ENCODE measurements around the gene CYP2A13.
"Not testable (repeated sequence)": the region's sequence is repeated elsewhere in the genome, so short reads cannot be mapped to it uniquely, and the experiment has no call there.

The CYP2A13 gene

GRCh38 chr19:41120929-41121911 is 33.0 kb downstream of the CYP2A13 start:
- DNase-seq (ENCODE audit: low read depth in 3 of 3) = not testable (repeated sequence)

GRCh38 chr19:41122846-41123245 is 34.6 kb downstream of the CYP2A13 start:
- not testable (repeated sequence) for DNase-seq (ENCODE audit: low read depth in 3 of 3)

DNA sequence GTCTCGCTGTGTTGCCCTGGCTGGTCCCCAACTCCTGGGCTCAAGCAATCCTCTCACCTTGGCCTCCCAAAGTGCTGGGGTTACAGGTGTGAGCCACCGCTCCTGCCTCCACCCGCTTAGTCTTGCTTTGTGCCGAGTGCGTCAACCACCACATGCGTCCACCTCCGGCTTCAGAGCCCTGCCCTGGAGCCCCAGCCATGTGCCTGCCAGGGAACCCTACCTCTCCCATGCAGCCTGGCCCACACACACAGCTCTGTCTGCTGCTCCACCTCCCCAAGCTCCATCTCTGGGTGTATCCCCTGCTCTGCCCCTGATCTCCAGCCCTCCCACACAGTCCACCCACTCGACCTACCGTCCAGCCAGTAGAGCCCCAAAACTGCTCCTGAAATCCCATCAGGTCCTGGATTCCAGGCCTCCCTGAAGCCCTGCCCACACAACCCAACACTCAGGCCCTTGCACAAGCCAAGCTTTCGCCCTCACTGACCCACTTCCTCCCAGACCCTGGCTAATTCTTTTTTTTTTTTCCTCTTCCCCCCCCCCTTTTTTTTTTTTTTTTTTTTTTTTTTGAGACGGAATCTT is 35.6 kb downstream of the CYP2A13 start:
- DNase-seq (ENCODE audit: low read depth in 3 of 3) = no peak

DNA sequence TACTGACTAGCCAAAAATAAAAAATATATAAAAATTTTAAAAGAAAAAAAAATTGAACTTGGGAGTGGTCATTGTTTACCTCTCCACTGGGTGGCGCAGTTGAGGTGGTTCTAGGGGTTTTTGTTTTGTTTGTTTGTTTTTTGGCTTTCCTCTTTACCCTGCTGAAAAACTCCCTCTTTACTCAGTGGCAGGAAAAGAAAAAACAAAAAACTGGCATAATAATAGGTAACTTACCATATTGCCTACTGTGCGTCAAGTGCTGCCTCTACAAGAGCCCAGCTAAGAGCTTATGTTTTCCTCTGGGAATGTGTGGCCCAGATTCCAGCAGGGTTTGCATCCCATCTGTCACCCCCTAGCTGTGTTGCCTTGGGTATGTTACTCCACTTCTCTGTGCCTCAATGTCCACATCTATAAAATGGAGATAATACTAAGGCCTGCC is 38.5 kb downstream of the CYP2A13 start:
- DNase-seq (ENCODE audit: low read depth in 3 of 3) = not testable (repeated sequence)

GRCh38 chr19:41127362-41127761 is 39.1 kb downstream of the CYP2A13 start:
- not testable (repeated sequence) for DNase-seq (ENCODE audit: low read depth in 3 of 3)

GRCh38 chr19:41127801-41128300 is 39.6 kb downstream of the CYP2A13 start:
- peak; percentile 27 to 84 (median 58) for DNase-seq (ENCODE audit: low read depth in 3 of 3)

DNA sequence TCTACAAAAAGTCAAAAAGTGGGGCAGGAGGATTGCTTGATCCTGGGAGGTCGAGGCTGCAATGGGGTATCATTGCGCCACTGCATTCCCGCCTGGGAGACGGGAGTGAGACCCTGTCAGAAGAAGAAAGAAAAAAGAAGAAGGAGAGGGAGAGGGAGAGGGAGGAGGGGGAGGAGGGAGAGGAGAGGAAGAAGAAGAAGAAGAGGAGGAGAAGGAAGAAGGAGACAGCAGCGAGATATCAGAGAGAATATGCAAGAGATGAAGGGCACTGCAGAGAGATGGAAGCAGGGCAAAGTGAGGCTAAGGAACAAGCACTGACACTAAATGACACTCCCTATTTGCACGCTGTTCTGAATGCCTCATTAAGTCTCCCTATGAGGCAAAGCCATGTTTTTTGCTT is 40.4 kb downstream of the CYP2A13 start:
- DNase-seq (ENCODE audit: low read depth in 3 of 3) = no peak

DNA sequence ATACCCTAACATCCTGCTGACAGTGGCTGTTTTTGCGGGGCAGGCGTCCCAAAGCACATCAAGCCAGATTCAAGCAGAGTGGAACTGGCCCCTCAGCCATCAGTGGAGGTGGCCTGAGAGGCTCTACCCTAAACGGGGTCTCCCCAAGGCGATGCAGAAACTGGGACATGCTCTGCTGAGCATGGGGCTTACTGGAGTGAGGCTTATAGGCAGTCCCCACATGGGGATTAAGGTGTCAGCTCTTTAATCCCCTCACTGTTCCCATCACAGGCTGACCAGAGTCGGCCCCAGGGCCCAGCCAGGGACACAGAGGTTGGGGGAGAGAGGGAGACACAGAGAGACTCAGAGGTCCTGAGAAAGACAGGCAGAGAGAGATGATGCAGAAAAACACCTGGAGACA is 42.9 kb downstream of the CYP2A13 start:
- DNase-seq (ENCODE audit: low read depth in 3 of 3) = no peak

DNA sequence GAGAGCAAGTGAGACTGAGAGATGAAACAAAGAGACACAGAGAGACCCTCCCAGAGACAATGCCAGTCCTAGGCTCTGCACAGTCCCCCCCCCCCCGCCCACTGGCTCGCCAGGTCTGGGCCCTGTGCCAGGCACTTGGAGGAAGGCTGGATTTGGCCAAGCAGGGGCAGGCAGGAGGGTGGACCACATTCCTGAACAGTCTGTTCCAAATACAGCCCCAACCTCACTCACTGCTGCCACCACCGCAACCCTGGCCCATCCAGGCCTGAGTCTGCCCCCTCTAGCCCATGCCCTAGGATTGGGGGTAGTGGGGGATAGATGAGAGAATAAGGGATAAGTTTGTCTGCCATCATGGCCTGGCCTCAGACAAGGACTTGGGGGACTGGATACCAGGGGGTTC is 45.0 kb downstream of the CYP2A13 start:
- no peak for DNase-seq (ENCODE audit: low read depth in 3 of 3)

DNA sequence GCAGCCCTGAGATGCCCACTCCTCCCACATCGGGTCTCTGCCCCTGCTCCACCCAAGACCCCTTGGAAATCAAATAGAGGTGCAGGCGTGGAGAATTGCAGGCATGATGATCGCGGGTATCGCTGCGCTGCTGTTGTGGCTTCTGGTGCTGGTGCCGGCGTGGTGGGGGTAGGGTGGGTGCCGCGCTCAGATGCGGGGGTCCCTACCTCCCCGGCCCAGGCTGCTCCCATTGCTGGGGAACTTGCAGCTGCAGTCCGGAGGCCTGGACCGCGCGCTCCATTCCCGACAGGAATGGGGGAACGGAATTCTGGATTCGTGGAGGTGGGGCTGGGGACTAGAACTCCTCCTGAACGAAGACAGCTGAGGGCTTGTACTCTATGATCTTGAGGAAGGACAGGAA is 46.4 kb downstream of the CYP2A13 start:
- DNase-seq (ENCODE audit: low read depth in 3 of 3) = no peak

GRCh38 chr19:41135390-41136384 is 47.4 kb downstream of the CYP2A13 start:
- peak in 1 of 3 donors; percentile 7 for DNase-seq (ENCODE audit: low read depth in 3 of 3)

- no peak for DNase-seq (ENCODE audit: low read depth in 3 of 3)
Measured at GRCh38 chr19:41136636-41137455, 48.6 kb downstream of the CYP2A13 start.

- DNase-seq (ENCODE audit: low read depth in 3 of 3) = peak; percentile 77 to 89 (median 82)
Measured at GRCh38 chr19:41144403-41144802, 56.2 kb downstream of the CYP2A13 start.

Measured in stimulated activated CD4-positive, alpha-beta T cell treated with anti-CD3 and anti-CD28 coated beads, TNF-alpha, amount 100 ng/mL, for 48 hours (primary cell).